Endothelial cell (in vitro differentiated cells): ENCODE results near the gene CRYBG1. TPM values are rescaled to one million over a fixed set of nuclear protein-coding genes. Genes with fewer than 3 reads are reported as not detected.

Experiments used
- DNase-seq: peaks from one replicate; pipeline ENCODE4 v3.0.0; 2021; ENCODE audit warnings: low spot score
- H3K27ac Mint-ChIP-seq: one replicate; pipeline ENCODE4 v1.8.0; 2021; ENCODE audit warnings: mixed read lengths, inconsistent platforms; ENCODE audit not compliant: unreplicated experiment
- H3K27me3 Mint-ChIP-seq: one replicate; pipeline ENCODE4 v1.8.0; 2021; ENCODE audit warnings: mild to moderate bottlenecking, moderate library complexity, mixed read lengths, inconsistent platforms; ENCODE audit not compliant: unreplicated experiment
- H3K36me3 Mint-ChIP-seq: one replicate; pipeline ENCODE4 v1.8.0; 2021; ENCODE audit warnings: mild to moderate bottlenecking, low read depth, mixed read lengths, inconsistent platforms; ENCODE audit not compliant: unreplicated experiment
- H3K4me1 Mint-ChIP-seq: one replicate; pipeline ENCODE4 v1.8.0; 2021; ENCODE audit warnings: mild to moderate bottlenecking, mixed read lengths, inconsistent platforms; ENCODE audit not compliant: unreplicated experiment
- H3K4me3 Mint-ChIP-seq: one replicate; pipeline ENCODE4 v1.8.0; 2021; ENCODE audit warnings: mild to moderate bottlenecking, mixed read lengths, inconsistent platforms; ENCODE audit not compliant: unreplicated experiment
- H3K9me3 Mint-ChIP-seq: one replicate; pipeline ENCODE4 v1.8.0; 2021; ENCODE audit warnings: mixed read lengths, inconsistent platforms; ENCODE audit not compliant: unreplicated experiment
- CTCF ChIP-seq: fragments of 200-600 bp; sonication (generic); IDR thresholded peaks from one replicate; pipeline ENCODE4 v1.5.0; 2021; ENCODE audit warnings: antibody characterized with exemption; ENCODE audit not compliant: unreplicated experiment
- total RNA-seq: library from RNA; stranded (reverse); fragmentation: NEBNext Ultra II Directional; extraction: Animal tissue kit (Norgen Biotek cat#: 25700); gene quantifications from one replicate; pipeline ENCODE4 v1.2.1, GENCODE V29; 2021; ENCODE audit not compliant: unreplicated experiment

Gene CRYBG1
- total RNA-seq, 1 donor from 2014 or later, result 0.08 TPM

- DNase-seq, result no peak
- Mint-ChIP-seq H3K9me3 (no peaks in the 10 kb centered on the region), H3K4me1 (peaks cover 6% of the 10 kb centered on the region), H3K27ac (no peak overlapping the region), H3K27me3 (no peaks in the 10 kb centered on the region), H3K36me3 (no peaks in the 10 kb centered on the region), H3K4me3 (no peak overlapping the region)
- TF ChIP-seq CTCF, result no peak
These were observed 253.1 kb downstream of the CRYBG1 start for GRCh38 chr6:106613590-106613989.

GRCh38 chr6:106614166-106614565 is 253.6 kb downstream of the CRYBG1 start:
- Mint-ChIP-seq H3K9me3 (no peaks in the 10 kb centered on the region), H3K27ac (no peak overlapping the region), H3K4me1 (peaks cover 6% of the 10 kb centered on the region), H3K27me3 (no peaks in the 10 kb centered on the region), H3K36me3 (no peaks in the 10 kb centered on the region), H3K4me3 (no peak overlapping the region)
- TF ChIP-seq CTCF, result no peak
- DNase-seq, result no peak

GRCh38 chr6:106614592-106615257 is 254.2 kb downstream of the CRYBG1 start:
- DNase-seq, result no peak
- H3K4me3 Mint-ChIP-seq, result no peak overlapping the region
- no peak for TF ChIP-seq CTCF
- H3K4me1 Mint-ChIP-seq, result peaks cover 6% of the 10 kb centered on the region
- H3K27ac Mint-ChIP-seq, result no peak overlapping the region
- no peaks in the 10 kb centered on the region for H3K27me3 Mint-ChIP-seq
- H3K36me3 Mint-ChIP-seq, result no peaks in the 10 kb centered on the region
- no peaks in the 10 kb centered on the region for H3K9me3 Mint-ChIP-seq

GRCh38 chr6:106617302-106617701 is 256.8 kb downstream of the CRYBG1 start:
- H3K27ac Mint-ChIP-seq, result no peak overlapping the region
- peaks cover 14% of the 10 kb centered on the region for H3K4me1 Mint-ChIP-seq
- DNase-seq, result no peak
- H3K4me3 Mint-ChIP-seq, result no peak overlapping the region
- peaks cover 4% of the 10 kb centered on the region for H3K36me3 Mint-ChIP-seq
- no peaks in the 10 kb centered on the region for H3K27me3 Mint-ChIP-seq
- no peak for TF ChIP-seq CTCF
- H3K9me3 Mint-ChIP-seq, result no peaks in the 10 kb centered on the region

GRCh38 chr6:106617857-106618256 is 257.3 kb downstream of the CRYBG1 start:
- Mint-ChIP-seq H3K4me1 (peaks cover 14% of the 10 kb centered on the region), H3K27ac (no peak overlapping the region), H3K27me3 (no peaks in the 10 kb centered on the region), H3K36me3 (peaks cover 10% of the 10 kb centered on the region), H3K4me3 (no peak overlapping the region), H3K9me3 (no peaks in the 10 kb centered on the region)
- no peak for TF ChIP-seq CTCF
- DNase-seq, result no peak
